ENCODE measurements around the gene SPINT4. TPM values are rescaled to one million over a fixed set of nuclear protein-coding genes. Genes with fewer than 3 reads are reported as not detected.

Gene SPINT4
- polyA plus RNA-seq, 2 of the 4 experiments (the other 2 are of a cell fraction): not detected

GRCh38 chr20:45695496-45695895 is 26.7 kb upstream of the SPINT4 start:
- 73% methylated on average over 2 of the region's 2 CpGs for WGBS (ENCODE audit: missing lambda C conversion rate)

DNA sequence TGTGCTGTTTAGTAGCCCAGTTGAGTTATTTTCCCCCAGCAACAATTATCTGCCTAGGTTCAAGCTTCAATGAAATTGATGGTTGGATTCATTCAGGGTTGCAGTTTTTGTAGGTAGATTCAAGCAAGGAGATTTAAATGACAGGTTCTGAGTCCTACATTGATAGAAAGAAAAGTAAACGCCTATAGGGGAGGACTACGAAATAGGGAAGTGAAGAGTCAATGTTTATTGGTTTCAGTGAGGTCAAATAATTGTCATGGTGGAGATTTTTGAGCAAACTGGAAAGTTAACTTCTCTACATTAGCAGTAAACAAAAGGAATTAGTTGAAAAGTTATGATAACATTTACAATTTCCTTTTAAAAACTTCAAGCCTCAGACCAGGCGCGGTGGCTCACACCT is 21.0 kb upstream of the SPINT4 start:
- Histone ChIP-seq H3K4me2 (no peak overlapping the region), H3K27ac (no peak overlapping the region), H3K4me1 (no peaks in the 10 kb centered on the region), H3K9me3 (no peaks in the 10 kb centered on the region), H3K4me3 (no peak overlapping the region)
- TF ChIP-seq MYC (IDR thresholded peaks at IDR 0.05; ENCODE audit: borderline replicate concordance, low read length): no peak
- no peak for TF ChIP-seq FOSB (CRISPR knock-in tag; IDR thresholded peaks at IDR 0.05)
- no peak for TF ChIP-seq HOXB5 (CRISPR knock-in tag; IDR thresholded peaks at IDR 0.05)
- no peak for ATAC-seq
- ChIA-PET CTCF (no interaction called here), POLR2A (no interaction called here)
- no peak for FAIRE-seq
- 52% methylated on average over 4 of the region's 4 CpGs for WGBS (ENCODE audit: missing lambda C conversion rate)
- DNase-seq (ENCODE audit: low read depth in 1 of 2, low spot score in 1 of 2): no peak

More at GRCh38 chr20:45695496-45695895, 26.7 kb upstream of the SPINT4 start:
- Histone ChIP-seq H3K27ac (no peak overlapping the region), H3K4me1 (no peaks in the 10 kb centered on the region), H3K4me3 (no peak overlapping the region), H3K9me3 (no peaks in the 10 kb centered on the region), H3K4me2 (no peak overlapping the region)
- ATAC-seq (no peak), DNase-seq (ENCODE audit: low read depth in 1 of 2, low spot score in 1 of 2) (no peak), FAIRE-seq (no peak)
- ChIA-PET CTCF (interaction anchor here (1.9 kb wide), 1 partner anchor 14 kb away, joined by 4 read pairs; no protein-coding TSS in a partner anchor), POLR2A (no interaction called here)
- no peak for TF ChIP-seq NPAS2 (CRISPR knock-in tag; IDR thresholded peaks at IDR 0.05; ENCODE audit: borderline replicate concordance)
- no peak for TF ChIP-seq SREBF2 (IDR thresholded peaks at IDR 0.05)
- TF ChIP-seq RFX5 (IDR thresholded peaks at IDR 0.05): no peak
- TF ChIP-seq, protein P1, sequence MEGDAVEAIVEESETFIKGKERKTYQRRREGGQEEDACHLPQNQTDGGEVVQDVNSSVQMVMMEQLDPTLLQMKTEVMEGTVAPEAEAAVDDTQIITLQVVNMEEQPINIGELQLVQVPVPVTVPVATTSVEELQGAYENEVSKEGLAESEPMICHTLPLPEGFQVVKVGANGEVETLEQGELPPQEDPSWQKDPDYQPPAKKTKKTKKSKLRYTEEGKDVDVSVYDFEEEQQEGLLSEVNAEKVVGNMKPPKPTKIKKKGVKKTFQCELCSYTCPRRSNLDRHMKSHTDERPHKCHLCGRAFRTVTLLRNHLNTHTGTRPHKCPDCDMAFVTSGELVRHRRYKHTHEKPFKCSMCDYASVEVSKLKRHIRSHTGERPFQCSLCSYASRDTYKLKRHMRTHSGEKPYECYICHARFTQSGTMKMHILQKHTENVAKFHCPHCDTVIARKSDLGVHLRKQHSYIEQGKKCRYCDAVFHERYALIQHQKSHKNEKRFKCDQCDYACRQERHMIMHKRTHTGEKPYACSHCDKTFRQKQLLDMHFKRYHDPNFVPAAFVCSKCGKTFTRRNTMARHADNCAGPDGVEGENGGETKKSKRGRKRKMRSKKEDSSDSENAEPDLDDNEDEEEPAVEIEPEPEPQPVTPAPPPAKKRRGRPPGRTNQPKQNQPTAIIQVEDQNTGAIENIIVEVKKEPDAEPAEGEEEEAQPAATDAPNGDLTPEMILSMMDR (IDR thresholded peaks at IDR 0.05): no peak
- TF ChIP-seq KDM5A (IDR thresholded peaks at IDR 0.05): no peak
- no peak for TF ChIP-seq KDM1A (IDR thresholded peaks at IDR 0.05; ENCODE audit: low read depth)
- no peak for TF ChIP-seq EP300 (IDR thresholded peaks at IDR 0.05)
- TF ChIP-seq FOSB (CRISPR knock-in tag; IDR thresholded peaks at IDR 0.05): no peak
- no peak for TF ChIP-seq HOXA7 (CRISPR knock-in tag; IDR thresholded peaks at IDR 0.05)
- TF ChIP-seq CBX2 (IDR thresholded peaks at IDR 0.05; ENCODE audit: borderline replicate concordance, low read depth): no peak

DNA sequence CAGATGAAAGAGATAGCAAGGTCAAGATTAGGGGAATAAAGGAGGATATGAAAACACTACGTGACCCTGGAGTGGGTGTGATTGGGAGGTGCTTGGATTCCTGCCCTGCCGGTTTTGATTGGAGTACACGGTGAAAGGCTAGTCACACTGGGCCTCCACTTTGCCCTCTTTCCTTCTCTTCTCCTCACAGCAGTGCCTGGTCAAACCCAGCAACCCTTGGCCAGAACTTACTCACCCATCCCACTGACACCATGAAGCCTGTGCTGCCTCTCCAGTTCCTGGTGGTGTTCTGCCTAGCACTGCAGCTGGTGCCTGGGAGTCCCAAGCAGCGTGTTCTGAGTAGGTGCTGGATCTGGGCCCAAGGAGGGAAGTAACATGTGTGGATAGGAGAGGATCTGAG is 20.3 kb upstream of the SPINT4 start, which contains the start of gene WFDC13:
WFDC13 (plus strand) TSS at position 166 of the 400 bp plus-strand sequence; CDS start at position 252, 86 bp downstream.
- ATAC-seq: no peak
- POLR2A ChIA-PET: no interaction called here
- Histone ChIP-seq H3K9me3 (no peaks in the 10 kb centered on the region), H3K4me1 (no peaks in the 10 kb centered on the region), H3K4me3 (no peak within 1 kb of the TSS), H3K27ac (no peak within 1 kb of the TSS), H3K4me2 (no peak within 1 kb of the TSS)
- no peak for DNase-seq (ENCODE audit: low read depth in 1 of 2, low spot score in 1 of 2)
- 20% methylated on average over 4 of the region's 4 CpGs for WGBS (ENCODE audit: missing lambda C conversion rate)
- no peak for FAIRE-seq
- CTCF ChIA-PET: interaction anchor here (0.9 kb wide), 1 partner anchor 70 kb away, joined by 3 read pairs; no protein-coding TSS in a partner anchor
- TF ChIP-seq HOXA7 (CRISPR knock-in tag; IDR thresholded peaks at IDR 0.05) (no peak), EP300 (IDR thresholded peaks at IDR 0.05) (no peak), HDAC2 (IDR thresholded peaks at IDR 0.05) (no peak), ZNF302 (CRISPR knock-in tag; IDR thresholded peaks at IDR 0.05) (no peak), MAFK (IDR thresholded peaks at IDR 0.05; ENCODE audit: partially characterized antibody) (no peak), REST (IDR thresholded peaks at IDR 0.05) (no peak), RNF2 (IDR thresholded peaks at IDR 0.05; ENCODE audit: borderline replicate concordance, low read depth) (no peak), FOSL2 (IDR thresholded peaks at IDR 0.05) (no peak), FOSL2 (CRISPR knock-in tag; IDR thresholded peaks at IDR 0.05) (no peak), ZFP36 (IDR thresholded peaks at IDR 0.05; ENCODE audit: borderline replicate concordance, partially characterized antibody) (no peak), HEYL (CRISPR knock-in tag; IDR thresholded peaks at IDR 0.05) (no peak), FOSB (CRISPR knock-in tag; IDR thresholded peaks at IDR 0.05) (no peak), KDM1A (IDR thresholded peaks at IDR 0.05; ENCODE audit: low read depth) (no peak), NPAS2 (CRISPR knock-in tag; IDR thresholded peaks at IDR 0.05; ENCODE audit: borderline replicate concordance) (no peak), HOXB5 (CRISPR knock-in tag; IDR thresholded peaks at IDR 0.05) (no peak), HOXB13 (CRISPR knock-in tag; IDR thresholded peaks at IDR 0.05; ENCODE audit: low read depth) (no peak), SREBF2 (IDR thresholded peaks at IDR 0.05) (no peak), FOXS1 (CRISPR knock-in tag; IDR thresholded peaks at IDR 0.05) (no peak)
- TF ChIP-seq, protein P2, sequence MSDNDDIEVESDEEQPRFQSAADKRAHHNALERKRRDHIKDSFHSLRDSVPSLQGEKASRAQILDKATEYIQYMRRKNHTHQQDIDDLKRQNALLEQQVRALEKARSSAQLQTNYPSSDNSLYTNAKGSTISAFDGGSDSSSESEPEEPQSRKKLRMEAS (IDR thresholded peaks at IDR 0.05): no peak
- TF ChIP-seq, protein P3, sequence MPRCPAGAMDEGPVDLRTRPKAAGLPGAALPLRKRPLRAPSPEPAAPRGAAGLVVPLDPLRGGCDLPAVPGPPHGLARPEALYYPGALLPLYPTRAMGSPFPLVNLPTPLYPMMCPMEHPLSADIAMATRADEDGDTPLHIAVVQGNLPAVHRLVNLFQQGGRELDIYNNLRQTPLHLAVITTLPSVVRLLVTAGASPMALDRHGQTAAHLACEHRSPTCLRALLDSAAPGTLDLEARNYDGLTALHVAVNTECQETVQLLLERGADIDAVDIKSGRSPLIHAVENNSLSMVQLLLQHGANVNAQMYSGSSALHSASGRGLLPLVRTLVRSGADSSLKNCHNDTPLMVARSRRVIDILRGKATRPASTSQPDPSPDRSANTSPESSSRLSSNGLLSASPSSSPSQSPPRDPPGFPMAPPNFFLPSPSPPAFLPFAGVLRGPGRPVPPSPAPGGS (IDR thresholded peaks at IDR 0.05): no peak
